ENCODE results near the gene CPNE5.

- no peak for TF ChIP-seq POLR2AphosphoS5 (IDR thresholded peaks at IDR 0.05)
- TF ChIP-seq, protein P1, sequence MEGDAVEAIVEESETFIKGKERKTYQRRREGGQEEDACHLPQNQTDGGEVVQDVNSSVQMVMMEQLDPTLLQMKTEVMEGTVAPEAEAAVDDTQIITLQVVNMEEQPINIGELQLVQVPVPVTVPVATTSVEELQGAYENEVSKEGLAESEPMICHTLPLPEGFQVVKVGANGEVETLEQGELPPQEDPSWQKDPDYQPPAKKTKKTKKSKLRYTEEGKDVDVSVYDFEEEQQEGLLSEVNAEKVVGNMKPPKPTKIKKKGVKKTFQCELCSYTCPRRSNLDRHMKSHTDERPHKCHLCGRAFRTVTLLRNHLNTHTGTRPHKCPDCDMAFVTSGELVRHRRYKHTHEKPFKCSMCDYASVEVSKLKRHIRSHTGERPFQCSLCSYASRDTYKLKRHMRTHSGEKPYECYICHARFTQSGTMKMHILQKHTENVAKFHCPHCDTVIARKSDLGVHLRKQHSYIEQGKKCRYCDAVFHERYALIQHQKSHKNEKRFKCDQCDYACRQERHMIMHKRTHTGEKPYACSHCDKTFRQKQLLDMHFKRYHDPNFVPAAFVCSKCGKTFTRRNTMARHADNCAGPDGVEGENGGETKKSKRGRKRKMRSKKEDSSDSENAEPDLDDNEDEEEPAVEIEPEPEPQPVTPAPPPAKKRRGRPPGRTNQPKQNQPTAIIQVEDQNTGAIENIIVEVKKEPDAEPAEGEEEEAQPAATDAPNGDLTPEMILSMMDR (IDR thresholded peaks at IDR 0.05): no peak
Observed at GRCh38 chr6:36716476-36717093, 122.7 kb downstream of the CPNE5 start.

Measured in stomach (tissue), 4 donors.